Astrocyte (in vitro differentiated cells and primary cell): ENCODE measurements around the gene SLC44A3. TPM values are rescaled to one million over a fixed set of nuclear protein-coding genes. Genes with fewer than 3 reads are reported as not detected.

Source experiments
- DNase-seq: peaks from one replicate; pipeline ENCODE4 v3.0.0-alpha.2; 2010; ENCODE audit warnings: low read depth
- FAIRE-seq: peaks from 2 replicates; lab custom pipeline; 2011; peaks lifted over from hg19 to GRCh38; lab: Jason Lieb, UNC
- H2AFZ ChIP-seq: 2 replicates; pipeline ENCODE4 v1.6.0; 2012; ENCODE audit warnings: low read depth, low read length, inconsistent platforms
- H3K27ac ChIP-seq: 2 replicates; pipeline ENCODE4 v1.5.1; 2011; ENCODE audit warnings: low read depth, low read length, inconsistent platforms
- H3K27me3 ChIP-seq: 2 replicates; pipeline ENCODE4 v1.6.0; 2011; ENCODE audit warnings: low read length, inconsistent platforms; ENCODE audit not compliant: insufficient read depth
- H3K36me3 ChIP-seq: 2 replicates; pipeline ENCODE4 v1.5.1; 2011; ENCODE audit warnings: low read length, inconsistent platforms; ENCODE audit not compliant: insufficient read depth
- H3K4me1 ChIP-seq: 2 replicates; pipeline ENCODE4 v1.5.1; 2011; ENCODE audit warnings: low read length, inconsistent platforms; ENCODE audit not compliant: insufficient read depth
- H3K4me2 ChIP-seq: 2 replicates; pipeline ENCODE4 v1.6.0; 2012; ENCODE audit warnings: low read length, inconsistent platforms
- H3K4me3 ChIP-seq: 2 replicates; pipeline ENCODE4 v1.5.1; 2011; ENCODE audit warnings: low read depth, mild to moderate bottlenecking, low read length, inconsistent platforms; ENCODE audit not compliant: insufficient read depth
- H3K79me2 ChIP-seq: 2 replicates; pipeline ENCODE4 v1.6.0; 2012; ENCODE audit warnings: mild to moderate bottlenecking, low read length, inconsistent platforms; ENCODE audit not compliant: insufficient read depth
- H3K9ac ChIP-seq: 2 replicates; pipeline ENCODE4 v1.6.0; 2012; ENCODE audit warnings: mild to moderate bottlenecking, low read length, inconsistent platforms
- H3K9me3 ChIP-seq: 2 replicates; pipeline ENCODE4 v1.5.1; 2012; ENCODE audit warnings: low read depth, mild to moderate bottlenecking, low read length, inconsistent platforms; ENCODE audit not compliant: insufficient read depth
- H4K20me1 ChIP-seq: 2 replicates; pipeline ENCODE4 v1.6.0; 2012; ENCODE audit warnings: low read length, inconsistent platforms; ENCODE audit not compliant: insufficient read depth
- H3K27ac Mint-ChIP-seq: one replicate; pipeline ENCODE4 v1.8.0; 2021; ENCODE audit warnings: mild to moderate bottlenecking, mixed read lengths; ENCODE audit not compliant: unreplicated experiment
- H3K27me3 Mint-ChIP-seq: one replicate; pipeline ENCODE4 v1.8.0; 2021; ENCODE audit warnings: low read depth, mixed read lengths; ENCODE audit not compliant: unreplicated experiment
- H3K36me3 Mint-ChIP-seq: one replicate; pipeline ENCODE4 v1.8.0; 2021; ENCODE audit warnings: low read depth, mixed read lengths; ENCODE audit not compliant: unreplicated experiment
- H3K4me1 Mint-ChIP-seq: one replicate; pipeline ENCODE4 v1.8.0; 2021; ENCODE audit warnings: low read depth, mixed read lengths; ENCODE audit not compliant: unreplicated experiment
- H3K4me3 Mint-ChIP-seq: one replicate; pipeline ENCODE4 v1.8.0; 2021; ENCODE audit warnings: mild to moderate bottlenecking, moderate library complexity, mixed read lengths; ENCODE audit not compliant: unreplicated experiment
- H3K9me3 Mint-ChIP-seq: one replicate; pipeline ENCODE4 v1.8.0; 2021; ENCODE audit warnings: mild to moderate bottlenecking, mixed read lengths; ENCODE audit not compliant: unreplicated experiment
- CTCF ChIP-seq: IDR thresholded peaks from 2 replicates; pipeline ENCODE4 v1.5.1; 2011; ENCODE audit warnings: low read depth, mild to moderate bottlenecking, inconsistent platforms, low read length, moderate library complexity; ENCODE audit not compliant: insufficient read depth
- EZH2 ChIP-seq: IDR thresholded peaks from 2 replicates; pipeline ENCODE4 v1.6.1; 2012; ENCODE audit warnings: mild to moderate bottlenecking, low read length, inconsistent platforms; ENCODE audit not compliant: insufficient read depth
- total RNA-seq: library from RNA; stranded (reverse); gene quantifications from 2 replicates; pipeline ENCODE4 v1.2.1, GENCODE V29; 2021

SLC44A3 gene
- total RNA-seq, 1 donor from 2014 or later = 3.7 TPM

GRCh38 chr1:94803517-94804441, 16.4 kb upstream of the SLC44A3 start:
- Mint-ChIP-seq H3K9me3 (no peaks in the 10 kb centered on the region), H3K4me3 (no peak overlapping the region), H3K36me3 (no peaks in the 10 kb centered on the region), H3K27ac (peak overlapping the region; percentile 35), H3K27me3 (no peaks in the 10 kb centered on the region), H3K4me1 (peaks cover 37% of the 10 kb centered on the region)
- no peak for TF ChIP-seq CTCF
- TF ChIP-seq EZH2 = no peak
- no peaks in the 10 kb centered on the region for H3K79me2 ChIP-seq
- FAIRE-seq (no peak), DNase-seq (no peak)
- H2AFZ ChIP-seq = peak overlapping the region; percentile 70
- no peak overlapping the region for H3K4me3 ChIP-seq
- no peaks in the 10 kb centered on the region for H3K36me3 ChIP-seq
- peaks cover 27% of the 10 kb centered on the region for H3K4me1 ChIP-seq
- H3K4me2 ChIP-seq = no peak overlapping the region
- H3K9ac ChIP-seq = no peak overlapping the region
- H3K27ac ChIP-seq = no peak overlapping the region
- H3K27me3 ChIP-seq = no peaks in the 10 kb centered on the region
- H4K20me1 ChIP-seq = no peaks in the 10 kb centered on the region
- H3K9me3 ChIP-seq = no peaks in the 10 kb centered on the region

DNA sequence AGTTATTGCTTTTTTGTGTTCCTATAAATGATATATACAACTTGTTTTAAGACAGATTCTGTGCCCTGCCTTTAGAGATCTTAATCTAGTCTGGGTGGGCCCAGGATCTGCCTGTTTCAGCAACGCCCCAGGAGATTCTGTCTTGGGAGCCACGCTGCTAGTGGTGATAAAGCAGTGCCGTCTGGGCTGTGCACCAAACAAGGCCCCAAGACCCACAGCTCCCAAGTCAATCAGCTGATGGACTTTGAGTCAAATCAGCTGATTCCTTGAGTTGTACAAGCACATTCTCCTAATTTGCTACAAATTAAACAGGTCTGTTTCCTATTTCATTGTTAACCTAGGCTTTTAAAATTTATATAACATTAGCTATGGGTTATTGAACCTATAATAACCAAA, 15.7 kb upstream of the SLC44A3 start:
- no peak overlapping the region for H3K4me3 Mint-ChIP-seq
- H3K27me3 Mint-ChIP-seq = no peaks in the 10 kb centered on the region
- H3K9me3 ChIP-seq = no peaks in the 10 kb centered on the region
- H3K4me1 ChIP-seq = peaks cover 27% of the 10 kb centered on the region
- no peaks in the 10 kb centered on the region for H3K36me3 ChIP-seq
- no peaks in the 10 kb centered on the region for H4K20me1 ChIP-seq
- no peaks in the 10 kb centered on the region for H3K36me3 Mint-ChIP-seq
- H3K27me3 ChIP-seq = no peaks in the 10 kb centered on the region
- DNase-seq (no peak), FAIRE-seq (no peak)
- TF ChIP-seq CTCF (no peak), EZH2 (no peak)
- H3K4me3 ChIP-seq = no peak overlapping the region
- H3K27ac ChIP-seq = no peak overlapping the region
- H3K9ac ChIP-seq = no peak overlapping the region
- no peak overlapping the region for H2AFZ ChIP-seq
- H3K27ac Mint-ChIP-seq = no peak overlapping the region
- peaks cover 32% of the 10 kb centered on the region for H3K4me1 Mint-ChIP-seq
- H3K79me2 ChIP-seq = no peaks in the 10 kb centered on the region
- no peaks in the 10 kb centered on the region for H3K9me3 Mint-ChIP-seq
- no peak overlapping the region for H3K4me2 ChIP-seq

GRCh38 chr1:94805912-94806311, 14.2 kb upstream of the SLC44A3 start:
- peak overlapping the region; percentile 24 for H3K4me3 Mint-ChIP-seq
- Histone ChIP-seq H4K20me1 (no peaks in the 10 kb centered on the region), H3K27ac (no peak overlapping the region), H3K4me2 (peak overlapping the region; percentile 56), H3K9ac (no peak overlapping the region), H3K9me3 (no peaks in the 10 kb centered on the region), H3K4me3 (no peak overlapping the region), H3K27me3 (peaks cover 2% of the 10 kb centered on the region), H2AFZ (no peak overlapping the region), H3K79me2 (no peaks in the 10 kb centered on the region), H3K4me1 (peaks cover 27% of the 10 kb centered on the region), H3K36me3 (no peaks in the 10 kb centered on the region)
- H3K27ac Mint-ChIP-seq = peak overlapping the region; percentile 83
- H3K4me1 Mint-ChIP-seq = peaks cover 32% of the 10 kb centered on the region
- H3K36me3 Mint-ChIP-seq = no peaks in the 10 kb centered on the region
- FAIRE-seq (no peak), DNase-seq (no peak)
- H3K9me3 Mint-ChIP-seq = no peaks in the 10 kb centered on the region
- no peak for TF ChIP-seq EZH2
- peak; percentile 99 for TF ChIP-seq CTCF
- no peaks in the 10 kb centered on the region for H3K27me3 Mint-ChIP-seq
